ENCODE measurements around the gene MRAP2.
"Not testable (repeated sequence)": the region's sequence is repeated elsewhere in the genome, so short reads cannot be mapped to it uniquely, and the experiment has no call there.

The MRAP2 gene

DNA sequence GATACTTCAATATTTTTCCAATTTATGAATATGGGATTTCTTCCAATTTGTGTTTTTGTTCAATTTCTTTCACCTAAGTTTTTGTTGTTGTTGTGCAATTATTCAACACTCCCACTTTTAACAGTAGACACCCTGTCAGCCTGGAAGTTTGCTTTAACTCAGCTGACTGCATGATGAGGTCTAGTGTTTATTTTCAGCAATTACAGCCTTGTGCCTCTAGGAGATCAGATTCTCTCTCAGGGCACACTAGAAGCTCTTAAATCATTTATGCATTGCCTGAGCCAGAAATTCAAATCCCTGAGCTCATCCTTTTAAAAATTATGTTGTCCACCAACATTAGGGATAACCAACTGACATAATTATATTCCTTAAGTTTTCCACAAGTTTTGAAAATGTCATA, 85.7 kb downstream of the MRAP2 start:
- Histone ChIP-seq H3K9me3 (ENCODE audit: control insufficient read depth in 1 of 2, low read length in 2 of 2) (no peaks in the 10 kb centered on the region), H3K27me3 (ENCODE audit: control insufficient read depth in 1 of 2, insufficient read depth in 2 of 2, low read length in 2 of 2) (no peaks in the 10 kb centered on the region), H3K4me1 (ENCODE audit: control insufficient read depth in 1 of 2, insufficient read depth in 2 of 2, low read length in 2 of 2) (no peaks in the 10 kb centered on the region), H3K9ac (ENCODE audit: low read depth in 1 of 2, low read length in 2 of 2) (no peak overlapping the region), H3K27ac (ENCODE audit: low read depth, low read length) (no peak overlapping the region), H3K4me3 (ENCODE audit: low read depth in 1 of 2, low read length in 2 of 2) (no peak overlapping the region), H3K36me3 (ENCODE audit: control insufficient read depth in 1 of 2, insufficient read depth in 2 of 2, low read length in 2 of 2) (peaks cover 0 to 1% of the 10 kb centered on the region in 2 donors)

GRCh38 chr6:84123186-84123585, 89.6 kb downstream of the MRAP2 start:
- H3K9me3 ChIP-seq (ENCODE audit: control insufficient read depth in 1 of 2, low read length in 2 of 2) = no peaks in the 10 kb centered on the region
- H3K9ac ChIP-seq (ENCODE audit: low read depth in 1 of 2, low read length in 2 of 2) = no peak overlapping the region
- peaks cover 0 to 4% of the 10 kb centered on the region in 2 donors for H3K36me3 ChIP-seq (ENCODE audit: control insufficient read depth in 1 of 2, insufficient read depth in 2 of 2, low read length in 2 of 2)
- no peak overlapping the region for H3K27ac ChIP-seq (ENCODE audit: low read depth, low read length)
- no peak overlapping the region for H3K4me3 ChIP-seq (ENCODE audit: low read depth in 1 of 2, low read length in 2 of 2)
- H3K27me3 ChIP-seq (ENCODE audit: control insufficient read depth in 1 of 2, insufficient read depth in 2 of 2, low read length in 2 of 2) = no peaks in the 10 kb centered on the region
- no peaks in the 10 kb centered on the region for H3K4me1 ChIP-seq (ENCODE audit: control insufficient read depth in 1 of 2, insufficient read depth in 2 of 2, low read length in 2 of 2)

- not testable (repeated sequence) for H3K9ac ChIP-seq (ENCODE audit: low read depth in 1 of 2, low read length in 2 of 2); H3K36me3 ChIP-seq (ENCODE audit: control insufficient read depth in 1 of 2, insufficient read depth in 2 of 2, low read length in 2 of 2); H3K4me1 ChIP-seq (ENCODE audit: control insufficient read depth in 1 of 2, insufficient read depth in 2 of 2, low read length in 2 of 2); H3K27me3 ChIP-seq (ENCODE audit: control insufficient read depth in 1 of 2, insufficient read depth in 2 of 2, low read length in 2 of 2); H3K9me3 ChIP-seq (ENCODE audit: control insufficient read depth in 1 of 2, low read length in 2 of 2); H3K4me3 ChIP-seq (ENCODE audit: low read depth in 1 of 2, low read length in 2 of 2); H3K27ac ChIP-seq (ENCODE audit: low read depth, low read length)
These were observed 96.0 kb downstream of the MRAP2 start for GRCh38 chr6:84129588-84129987.

DNA sequence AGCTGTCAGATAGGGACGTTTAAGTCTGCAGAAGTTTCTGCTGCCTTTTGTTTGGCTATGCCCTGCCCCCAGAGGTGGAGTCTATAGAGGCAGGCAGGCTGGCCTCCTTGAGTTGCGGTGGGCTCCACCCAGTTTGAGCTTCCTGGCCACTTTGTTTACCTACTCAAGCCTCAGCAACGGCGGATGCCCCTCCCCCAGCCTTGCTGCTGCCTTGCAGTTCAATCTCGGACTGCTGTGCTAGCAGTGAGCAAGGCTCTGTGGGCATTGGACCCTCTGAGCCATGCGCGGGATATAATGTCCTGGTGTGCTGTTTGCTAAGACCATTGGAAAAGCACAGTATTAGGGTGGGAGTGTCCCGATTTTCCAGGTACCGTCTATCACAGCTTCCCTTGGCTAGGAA, 99.8 kb downstream of the MRAP2 start:
- H3K4me3 ChIP-seq (ENCODE audit: low read depth in 1 of 2, low read length in 2 of 2); H3K27ac ChIP-seq (ENCODE audit: low read depth, low read length); H3K36me3 ChIP-seq (ENCODE audit: control insufficient read depth in 1 of 2, insufficient read depth in 2 of 2, low read length in 2 of 2); H3K4me1 ChIP-seq (ENCODE audit: control insufficient read depth in 1 of 2, insufficient read depth in 2 of 2, low read length in 2 of 2); H3K9me3 ChIP-seq (ENCODE audit: control insufficient read depth in 1 of 2, low read length in 2 of 2); H3K27me3 ChIP-seq (ENCODE audit: control insufficient read depth in 1 of 2, insufficient read depth in 2 of 2, low read length in 2 of 2); H3K9ac ChIP-seq (ENCODE audit: low read depth in 1 of 2, low read length in 2 of 2): not testable (repeated sequence)

DNA sequence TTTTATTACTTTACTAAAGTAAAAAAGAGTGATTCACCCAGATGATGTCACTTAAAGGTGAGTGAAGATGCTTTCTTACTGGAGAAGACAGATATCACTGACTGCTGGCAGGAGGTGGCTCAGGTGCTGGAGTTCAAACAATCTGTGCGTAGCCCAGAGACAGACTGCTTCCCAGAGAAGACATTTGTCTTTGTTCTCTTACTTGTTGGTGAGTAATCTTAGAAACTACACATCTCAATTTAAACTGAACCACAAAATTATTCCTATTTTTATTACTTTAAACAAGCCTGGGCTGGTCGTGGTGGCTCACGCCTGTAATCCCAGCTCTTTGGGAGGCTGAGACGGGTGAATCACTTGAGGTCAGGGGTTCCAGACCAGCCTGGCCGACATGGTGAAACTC, 101.7 kb downstream of the MRAP2 start:
- Histone ChIP-seq H3K27ac (ENCODE audit: low read depth, low read length) (no peak overlapping the region), H3K9me3 (ENCODE audit: control insufficient read depth in 1 of 2, low read length in 2 of 2) (peaks cover 0 to 4% of the 10 kb centered on the region in 2 donors), H3K4me1 (ENCODE audit: control insufficient read depth in 1 of 2, insufficient read depth in 2 of 2, low read length in 2 of 2) (no peaks in the 10 kb centered on the region), H3K27me3 (ENCODE audit: control insufficient read depth in 1 of 2, insufficient read depth in 2 of 2, low read length in 2 of 2) (no peaks in the 10 kb centered on the region), H3K36me3 (ENCODE audit: control insufficient read depth in 1 of 2, insufficient read depth in 2 of 2, low read length in 2 of 2) (peaks cover 0 to 6% of the 10 kb centered on the region in 2 donors), H3K9ac (ENCODE audit: low read depth in 1 of 2, low read length in 2 of 2) (no peak overlapping the region), H3K4me3 (ENCODE audit: low read depth in 1 of 2, low read length in 2 of 2) (no peak overlapping the region)

- Histone ChIP-seq H3K9ac (ENCODE audit: low read depth in 1 of 2, low read length in 2 of 2) (no peak overlapping the region), H3K9me3 (ENCODE audit: control insufficient read depth in 1 of 2, low read length in 2 of 2) (peaks cover 0 to 4% of the 10 kb centered on the region in 2 donors), H3K27me3 (ENCODE audit: control insufficient read depth in 1 of 2, insufficient read depth in 2 of 2, low read length in 2 of 2) (no peaks in the 10 kb centered on the region), H3K27ac (ENCODE audit: low read depth, low read length) (no peak overlapping the region), H3K4me1 (ENCODE audit: control insufficient read depth in 1 of 2, insufficient read depth in 2 of 2, low read length in 2 of 2) (no peaks in the 10 kb centered on the region), H3K4me3 (ENCODE audit: low read depth in 1 of 2, low read length in 2 of 2) (no peak overlapping the region), H3K36me3 (ENCODE audit: control insufficient read depth in 1 of 2, insufficient read depth in 2 of 2, low read length in 2 of 2) (peaks cover 0 to 6% of the 10 kb centered on the region in 2 donors)
These were observed 102.9 kb downstream of the MRAP2 start for GRCh38 chr6:84136364-84137050.

DNA sequence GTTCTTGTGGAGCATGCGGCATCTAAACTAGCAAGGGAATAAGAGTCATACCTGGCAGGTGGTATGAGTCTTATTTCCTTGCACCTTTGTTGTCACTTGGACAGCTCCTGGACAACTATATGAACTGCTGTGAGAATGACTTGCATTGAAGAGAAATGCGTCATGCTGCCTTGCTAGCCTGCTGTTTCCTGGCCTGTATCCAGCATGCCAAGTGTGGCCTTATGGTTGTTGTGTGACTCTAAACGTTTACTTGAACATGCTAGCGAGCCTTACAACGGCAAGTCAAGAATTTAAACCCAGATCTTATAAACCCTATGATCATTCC, 103.4 kb downstream of the MRAP2 start:
- no peaks in the 10 kb centered on the region for H3K4me1 ChIP-seq (ENCODE audit: control insufficient read depth in 1 of 2, insufficient read depth in 2 of 2, low read length in 2 of 2)
- no peak overlapping the region for H3K9ac ChIP-seq (ENCODE audit: low read depth in 1 of 2, low read length in 2 of 2)
- H3K27ac ChIP-seq (ENCODE audit: low read depth, low read length) = no peak overlapping the region
- no peaks in the 10 kb centered on the region for H3K27me3 ChIP-seq (ENCODE audit: control insufficient read depth in 1 of 2, insufficient read depth in 2 of 2, low read length in 2 of 2)
- no peak overlapping the region for H3K4me3 ChIP-seq (ENCODE audit: low read depth in 1 of 2, low read length in 2 of 2)
- peaks cover 0 to 4% of the 10 kb centered on the region in 2 donors for H3K9me3 ChIP-seq (ENCODE audit: control insufficient read depth in 1 of 2, low read length in 2 of 2)
- peaks cover 0 to 6% of the 10 kb centered on the region in 2 donors for H3K36me3 ChIP-seq (ENCODE audit: control insufficient read depth in 1 of 2, insufficient read depth in 2 of 2, low read length in 2 of 2)

DNA sequence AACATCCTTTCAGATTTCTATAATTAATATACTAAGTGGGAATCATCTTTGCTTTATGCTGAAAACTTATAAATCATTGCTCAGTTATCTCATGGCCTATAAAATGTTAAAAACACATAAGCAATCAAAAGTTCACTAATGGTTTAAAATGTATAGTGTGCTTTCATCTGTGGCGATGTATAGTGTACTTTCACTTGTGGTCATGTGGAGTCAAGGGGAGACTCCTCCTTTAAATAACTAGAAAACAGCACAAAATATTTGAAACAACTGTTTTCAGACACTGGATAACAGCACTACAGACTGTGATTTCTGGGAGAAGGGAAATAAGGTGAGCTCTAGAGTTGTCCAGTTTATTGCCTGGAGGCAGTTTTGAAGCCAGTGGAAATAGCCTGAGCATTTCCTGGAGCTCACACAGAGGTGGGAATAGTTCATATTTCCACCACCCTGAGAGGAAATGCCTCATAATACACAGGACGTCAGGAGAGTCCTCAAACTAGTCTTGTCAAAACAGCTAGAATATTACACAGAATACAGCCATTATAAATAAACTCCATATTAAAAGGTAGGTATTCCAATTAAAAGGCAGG, 104.5 kb downstream of the MRAP2 start:
- H3K9ac ChIP-seq (ENCODE audit: low read depth in 1 of 2, low read length in 2 of 2) = no peak overlapping the region
- peaks cover 0 to 4% of the 10 kb centered on the region in 2 donors for H3K9me3 ChIP-seq (ENCODE audit: control insufficient read depth in 1 of 2, low read length in 2 of 2)
- H3K4me1 ChIP-seq (ENCODE audit: control insufficient read depth in 1 of 2, insufficient read depth in 2 of 2, low read length in 2 of 2) = no peaks in the 10 kb centered on the region
- no peak overlapping the region for H3K4me3 ChIP-seq (ENCODE audit: low read depth in 1 of 2, low read length in 2 of 2)
- H3K36me3 ChIP-seq (ENCODE audit: control insufficient read depth in 1 of 2, insufficient read depth in 2 of 2, low read length in 2 of 2) = peaks cover 0 to 6% of the 10 kb centered on the region in 2 donors
- H3K27ac ChIP-seq (ENCODE audit: low read depth, low read length) = no peak overlapping the region
- no peaks in the 10 kb centered on the region for H3K27me3 ChIP-seq (ENCODE audit: control insufficient read depth in 1 of 2, insufficient read depth in 2 of 2, low read length in 2 of 2)

- Histone ChIP-seq H3K4me1 (ENCODE audit: control insufficient read depth in 1 of 2, insufficient read depth in 2 of 2, low read length in 2 of 2) (no peaks in the 10 kb centered on the region), H3K4me3 (ENCODE audit: low read depth in 1 of 2, low read length in 2 of 2) (no peak overlapping the region), H3K9me3 (ENCODE audit: control insufficient read depth in 1 of 2, low read length in 2 of 2) (no peaks in the 10 kb centered on the region), H3K36me3 (ENCODE audit: control insufficient read depth in 1 of 2, insufficient read depth in 2 of 2, low read length in 2 of 2) (peaks cover 0 to 6% of the 10 kb centered on the region in 2 donors), H3K27ac (ENCODE audit: low read depth, low read length) (no peak overlapping the region), H3K27me3 (ENCODE audit: control insufficient read depth in 1 of 2, insufficient read depth in 2 of 2, low read length in 2 of 2) (no peaks in the 10 kb centered on the region), H3K9ac (ENCODE audit: low read depth in 1 of 2, low read length in 2 of 2) (no peak overlapping the region)
These were observed 105.7 kb downstream of the MRAP2 start for GRCh38 chr6:84139311-84139710.

Data from duodenal mucosa (tissue), 2 donors.